Panc1 (cell line): ENCODE measurements around the gene TBX2. TPM values are rescaled to one million over a fixed set of nuclear protein-coding genes. Genes with fewer than 3 reads are reported as not detected.

Experiments
- ATAC-seq: fragments of 200-7000 bp; cut with Tn5 transposase; 2 replicates; pipeline ENCODE4 v1.9.1; 2020; ENCODE audit warnings: mild to moderate bottlenecking, moderate library complexity
- BruUV-seq: library from RNA; stranded (reverse); fragments of 400-500 nt; replicated peaks from 2 replicates; lab custom pipeline; 2021; lab: Mats Ljungman, UMichigan
- CTCF ChIA-PET: fragments of 300-600 bp; sonication (Branson Sonifier 250); formaldehyde crosslinking; loops from one replicate; lab custom pipeline; 2022; ENCODE audit warnings: antibody characterized with exemption; lab: Charles Lee
- POLR2A ChIA-PET: fragments of 300-600 bp; sonication (Branson Sonifier 250); formaldehyde crosslinking; loops from one replicate; lab custom pipeline; 2022; ENCODE audit warnings: antibody characterized with exemption; lab: Charles Lee
- DNase-seq: peaks from one replicate; pipeline ENCODE4 v3.0.0-alpha.2; 2010; ENCODE audit warnings: low read depth, low spot score
- H3K27ac ChIP-seq: 2 replicates; pipeline ENCODE4 v1.5.1; 2011; ENCODE audit warnings: mild to moderate bottlenecking, low read length, inconsistent platforms
- H3K27me3 ChIP-seq: fragments of 200-500 bp; sonication (Bioruptor generic); 2 replicates; pipeline ENCODE4 v1.6.0; 2014; ENCODE audit warnings: low read length, inconsistent platforms; ENCODE audit not compliant: control insufficient read depth, insufficient read depth
- H3K36me3 ChIP-seq: fragments of 200-500 bp; sonication (Bioruptor generic); 2 replicates; pipeline ENCODE4 v1.5.1; 2014; ENCODE audit warnings: inconsistent platforms, mild to moderate bottlenecking, low read length, moderate library complexity; ENCODE audit not compliant: control insufficient read depth, insufficient read depth
- H3K4me1 ChIP-seq: 2 replicates; pipeline ENCODE4 v1.5.1; 2011; ENCODE audit warnings: inconsistent platforms, mild to moderate bottlenecking, low read length, moderate library complexity; ENCODE audit not compliant: control insufficient read depth, insufficient read depth
- H3K4me3 ChIP-seq, 2 experiments: 2 replicates each; pipeline ENCODE4 v1.5.1; 2011 to 2012; ENCODE audit warnings: low read depth in 2 of 2, low read length in 2 of 2, mild to moderate bottlenecking in 2 of 2, inconsistent platforms in 1 of 2, moderate library complexity in 1 of 2
- H3K9me3 ChIP-seq: fragments of 200-500 bp; sonication (Bioruptor generic); 2 replicates; pipeline ENCODE4 v1.5.1; 2014; ENCODE audit warnings: low read depth, mild to moderate bottlenecking, inconsistent platforms, low read length, moderate library complexity; ENCODE audit not compliant: control insufficient read depth, insufficient read depth
- CTCF ChIP-seq: fragments of 450-650 bp; IDR thresholded peaks from 2 replicates; pipeline ENCODE4 v1.5.1; 2017; ENCODE audit warnings: mild to moderate bottlenecking
- POLR2AphosphoS5 ChIP-seq: IDR thresholded peaks from 2 replicates; pipeline ENCODE4 v1.6.1; 2012; ENCODE audit warnings: mild to moderate bottlenecking, low read depth, low read length, moderate library complexity
- REST ChIP-seq, 2 experiments: IDR thresholded peaks; 2 replicates each; pipeline ENCODE4 v1.6.1; 2011 to 2012; ENCODE audit warnings: low read depth in 2 of 2, control low read depth in 1 of 2, low read length in 1 of 2, mild to moderate bottlenecking in 1 of 2, moderate library complexity in 1 of 2; ENCODE audit not compliant: insufficient read depth in 1 of 2
- SIN3A ChIP-seq: IDR thresholded peaks from 2 replicates; pipeline ENCODE4 v1.6.1; 2012; ENCODE audit warnings: low read depth, mild to moderate bottlenecking, low read length, moderate library complexity, borderline replicate concordance; ENCODE audit not compliant: insufficient read depth
- TCF7L2 ChIP-seq: IDR thresholded peaks from 2 replicates; pipeline ENCODE4 v1.6.1; 2011; ENCODE audit warnings: mild to moderate bottlenecking, low read depth, low read length, inconsistent platforms
- in situ Hi-C: cut with HindIII; loops from 2 replicates; pipeline ENCODE4 v1.10.0; 2016; ENCODE audit warnings: low sequenced_read_pairs, low pct_unique_long_range_greater_than_20kb
- intact Hi-C: fragments of 100-400 bp; cut with micrococcal nuclease; formaldehyde crosslinking; loops from one replicate; pipeline ENCODE4 v1.10.0; 2022; ENCODE audit not compliant: unreplicated experiment
- total RNA-seq: library from RNA; stranded (reverse); gene quantifications from one replicate; pipeline ENCODE4 v1.2.1, GENCODE V29; 2021; ENCODE audit not compliant: unreplicated experiment

Gene TBX2
- total RNA-seq, 1 experiment from 2014 or later: 35.6 TPM

DNA sequence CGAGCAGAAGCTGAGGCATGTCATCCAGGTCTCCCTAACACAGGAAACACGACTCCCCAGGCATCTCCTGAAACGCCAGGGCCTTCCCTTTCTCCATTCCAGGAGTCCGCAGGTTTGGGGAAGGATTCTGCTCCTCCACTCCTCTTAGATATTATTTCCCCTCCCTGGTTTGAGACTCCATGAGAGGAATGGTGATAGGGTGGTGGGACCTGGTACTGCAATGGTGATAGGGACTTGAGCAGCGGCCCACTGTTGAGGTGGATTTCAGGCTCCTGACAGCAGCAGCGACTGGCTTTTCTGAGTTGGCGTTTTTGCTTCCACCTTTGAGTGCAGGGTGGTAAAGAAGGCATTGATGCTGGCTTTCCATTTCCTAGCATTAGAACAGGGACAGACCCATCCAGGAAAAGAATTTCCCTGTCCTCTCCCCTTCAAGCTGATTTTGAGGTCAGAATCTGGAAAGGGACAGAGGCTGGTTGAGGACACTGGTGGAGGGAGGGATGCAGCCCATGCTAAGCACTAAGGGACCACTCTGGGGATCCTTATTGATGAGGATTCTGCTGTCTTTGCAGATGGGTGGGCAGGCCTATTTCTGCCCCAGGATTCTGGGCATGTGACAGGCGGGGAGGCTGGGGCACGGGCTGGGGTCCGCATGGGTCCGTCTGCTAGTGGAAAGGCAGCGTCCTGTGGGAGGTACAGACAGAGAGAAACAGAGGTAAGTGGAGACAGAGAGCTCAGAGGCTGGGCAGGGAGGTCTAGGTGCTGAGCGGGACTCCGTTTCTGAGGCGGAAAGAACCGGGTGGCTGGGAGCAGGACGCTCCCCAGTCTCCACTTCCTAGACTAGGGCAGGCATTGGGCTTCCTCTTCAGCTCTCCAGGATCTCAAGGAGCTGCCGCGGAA, 51.2 kb downstream of the TBX2 start:
- in situ Hi-C loops: no loop called here
- no peaks in the 10 kb centered on the region for H3K36me3 ChIP-seq
- no peak for ATAC-seq
- no peak for DNase-seq
- no peaks in the 10 kb centered on the region for H3K27me3 ChIP-seq
- CTCF ChIA-PET: no interaction called here
- no peak for TF ChIP-seq POLR2AphosphoS5
- TF ChIP-seq REST (IDR thresholded peaks at IDR 0.05; ENCODE audit: insufficient read depth in 1 of 2, low read depth in 2 of 2, low read length in 1 of 2): no peak
- no peak for TF ChIP-seq TCF7L2
- no peak for TF ChIP-seq CTCF
- no peak for TF ChIP-seq SIN3A
- BruUV-seq: no TSS peak
- no peaks in the 10 kb centered on the region for H3K9me3 ChIP-seq
- H3K4me3 ChIP-seq: no peak overlapping the region
- POLR2A ChIA-PET: no interaction called here
- intact Hi-C loops: no loop called here
- H3K4me1 ChIP-seq: peaks cover 4% of the 10 kb centered on the region; the same call in 1 of the 2 replicates
- H3K27ac ChIP-seq: no peak overlapping the region

- Histone ChIP-seq H3K27me3 (no peaks in the 10 kb centered on the region), H3K9me3 (no peaks in the 10 kb centered on the region), H3K4me3 (no peak overlapping the region), H3K36me3 (no peaks in the 10 kb centered on the region), H3K4me1 (peaks cover 4% of the 10 kb centered on the region; the same call in 1 of the 2 replicates), H3K27ac (no peak overlapping the region)
- intact Hi-C loops (no loop called here), in situ Hi-C loops (no loop called here)
- TF ChIP-seq TCF7L2 (no peak), REST (IDR thresholded peaks at IDR 0.05; ENCODE audit: insufficient read depth in 1 of 2, low read depth in 2 of 2, low read length in 1 of 2) (no peak), CTCF (no peak), POLR2AphosphoS5 (no peak), SIN3A (no peak)
- POLR2A ChIA-PET: no interaction called here
- CTCF ChIA-PET: no interaction called here
- DNase-seq (no peak), ATAC-seq (no peak)
- no TSS peak for BruUV-seq
Observed at GRCh38 chr17:61451538-61452300, 52.1 kb downstream of the TBX2 start.
